HEK293T (cell line): ENCODE results near the gene CFAP92.

Experiments
- CTCF ChIA-PET: fragments of 350-600 bp; formaldehyde crosslinking; extraction: SDS; loops from one replicate; lab custom pipeline; 2021; ENCODE audit warnings: antibody characterized with exemption, inconsistent platforms; lab: Yijun Ruan, JAX
- POLR2A ChIA-PET: fragments of 350-600 bp; formaldehyde crosslinking; extraction: SDS; loops from one replicate; lab custom pipeline; 2020; ENCODE audit warnings: antibody characterized with exemption, inconsistent platforms; lab: Yijun Ruan, JAX
- DNase-seq: peaks from one replicate; pipeline ENCODE4 v3.0.0; 2012; ENCODE audit warnings: mixed read lengths; ENCODE audit errors: extremely low spot score
- ARNT ChIP-seq: fragments of 450-650 bp; IDR thresholded peaks from 2 replicates; pipeline ENCODE4 v1.6.1; 2017; ENCODE audit warnings: mild to moderate bottlenecking
- BHLHE40 ChIP-seq: fragments of 450-650 bp; IDR thresholded peaks from 2 replicates; pipeline ENCODE4 v1.6.1; 2016; ENCODE audit warnings: mild to moderate bottlenecking, moderate library complexity, borderline replicate concordance
- CTBP1 ChIP-seq: fragments of 450-650 bp; IDR thresholded peaks from 2 replicates; pipeline ENCODE4 v1.6.1; 2016; ENCODE audit warnings: borderline replicate concordance
- ELF4 ChIP-seq: fragments of 450-650 bp; IDR thresholded peaks from 2 replicates; pipeline ENCODE4 v1.6.1; 2017; ENCODE audit warnings: antibody characterized with exemption
- FOXA1 ChIP-seq: fragments of 450-650 bp; IDR thresholded peaks from 2 replicates; pipeline ENCODE4 v1.6.1; 2016; ENCODE audit warnings: mild to moderate bottlenecking
- FOXK2 ChIP-seq: fragments of 450-650 bp; IDR thresholded peaks from 2 replicates; pipeline ENCODE4 v1.6.1; 2016; ENCODE audit warnings: mild to moderate bottlenecking
- FOXM1 ChIP-seq: fragments of 450-650 bp; IDR thresholded peaks from 2 replicates; pipeline ENCODE4 v1.6.1; 2017; ENCODE audit warnings: mild to moderate bottlenecking, borderline replicate concordance
- HDGF ChIP-seq: fragments of 450-650 bp; IDR thresholded peaks from 2 replicates; pipeline ENCODE4 v1.6.1; 2017; ENCODE audit warnings: antibody characterized with exemption, borderline replicate concordance
- L3MBTL2 ChIP-seq: fragments of 450-650 bp; conservative IDR thresholded peaks from 2 replicates; pipeline ENCODE4 v1.6.1; 2016; ENCODE audit warnings: mild to moderate bottlenecking
- LEF1 ChIP-seq: fragments of 450-650 bp; IDR thresholded peaks from 2 replicates; pipeline ENCODE4 v1.6.1; 2017; ENCODE audit warnings: mild to moderate bottlenecking, borderline replicate concordance
- NFRKB ChIP-seq: fragments of 450-650 bp; IDR thresholded peaks from 2 replicates; pipeline ENCODE4 v1.6.1; 2016; ENCODE audit warnings: mild to moderate bottlenecking, moderate library complexity
- PKNOX1 ChIP-seq: fragments of 450-650 bp; IDR thresholded peaks from 2 replicates; pipeline ENCODE4 v1.6.1; 2016
- SP1 ChIP-seq: fragments of 450-650 bp; IDR thresholded peaks from 2 replicates; pipeline ENCODE4 v1.6.1; 2017
- SUZ12 ChIP-seq: fragments of 450-650 bp; IDR thresholded peaks from 2 replicates; pipeline ENCODE4 v1.6.1; 2016; ENCODE audit warnings: mild to moderate bottlenecking
- TARDBP ChIP-seq: fragments of 450-650 bp; IDR thresholded peaks from 2 replicates; pipeline ENCODE4 v1.6.1; 2016
- ZNF384 ChIP-seq: fragments of 450-650 bp; IDR thresholded peaks from 2 replicates; pipeline ENCODE4 v1.6.1; 2016

The CFAP92 gene

GRCh38 chr3:129014148-129014547, 20.3 kb upstream of the CFAP92 start:
- POLR2A ChIA-PET = interaction anchor here (0.9 kb wide), 1 partner anchor 12 kb away, joined by 3 read pairs; no protein-coding TSS in a partner anchor
- CTCF ChIA-PET = interaction anchor here (0.6 kb wide), 1 partner anchor 39 kb away, joined by 3 read pairs; no protein-coding TSS in a partner anchor
- no peak for DNase-seq
- TF ChIP-seq TARDBP (no peak), BHLHE40 (no peak), NFRKB (no peak)

- TF ChIP-seq BHLHE40 = no peak
- TF ChIP-seq L3MBTL2 = peak; percentile 82
- peak; percentile 44 for DNase-seq
- POLR2A ChIA-PET = no interaction called here
- CTCF ChIA-PET = no interaction called here
Measured at GRCh38 chr3:129013491-129013891, 19.6 kb upstream of the CFAP92 start.

- ChIA-PET CTCF (no interaction called here), POLR2A (no interaction called here)
- TF ChIP-seq FOXK2 (no peak), ELF4 (no peak), HDGF (no peak), LEF1 (no peak), FOXA1 (no peak), NFRKB (no peak), ZNF384 (no peak), BHLHE40 (no peak), ARNT (no peak)
- no peak for DNase-seq
Measured at GRCh38 chr3:129010310-129010956, 16.6 kb upstream of the CFAP92 start.

GRCh38 chr3:129009266-129009665, 15.4 kb upstream of the CFAP92 start:
- ChIA-PET POLR2A (interaction anchor here (1.0 kb wide), 1 partner anchor 18 kb away, joined by 3 read pairs; no protein-coding TSS in a partner anchor), CTCF (no interaction called here)
- TF ChIP-seq LEF1 (no peak), FOXK2 (no peak), ZNF384 (no peak)
- no peak for DNase-seq

GRCh38 chr3:129007792-129008191, 13.9 kb upstream of the CFAP92 start:
- POLR2A ChIA-PET = interaction anchor here (0.8 to 1.3 kb wide), 2 partner anchors 14 to 19 kb away, joined by 3 to 4 read pairs; partner anchors contain the start of gene CFAP92
- TF ChIP-seq ZNF384 = no peak
- no peak for TF ChIP-seq SP1
- TF ChIP-seq BHLHE40 = no peak
- no peak for TF ChIP-seq LEF1
- no peak for TF ChIP-seq ELF4
- TF ChIP-seq NFRKB = no peak
- TF ChIP-seq L3MBTL2 = no peak
- TF ChIP-seq FOXK2 = no peak
- TF ChIP-seq FOXM1 = no peak
- TF ChIP-seq PKNOX1 = no peak
- TF ChIP-seq FOXA1 = no peak
- TF ChIP-seq CTBP1 = no peak
- no peak for TF ChIP-seq ARNT
- no peak for TF ChIP-seq HDGF
- no peak for TF ChIP-seq SUZ12
- no peak for DNase-seq
- CTCF ChIA-PET = no interaction called here

GRCh38 chr3:129006864-129007263, 13.0 kb upstream of the CFAP92 start:
- ChIA-PET POLR2A (interaction anchor here (0.8 kb wide), 1 partner anchor 13 kb away, joined by 3 read pairs; the partner anchor contains the start of gene CFAP92), CTCF (no interaction called here)
- no peak for TF ChIP-seq FOXM1
- TF ChIP-seq L3MBTL2 = no peak
- no peak for TF ChIP-seq ZNF384
- no peak for TF ChIP-seq LEF1
- no peak for TF ChIP-seq ELF4
- no peak for TF ChIP-seq FOXA1
- no peak for TF ChIP-seq TARDBP
- no peak for TF ChIP-seq ARNT
- no peak for TF ChIP-seq HDGF
- DNase-seq = no peak

- CTCF ChIA-PET = interaction anchor here (0.6 kb wide), 1 partner anchor 370 kb away, joined by 5 read pairs; no protein-coding TSS in a partner anchor
- POLR2A ChIA-PET = no interaction called here
- no peak for DNase-seq
- TF ChIP-seq PKNOX1 = no peak
- TF ChIP-seq HDGF = no peak
- TF ChIP-seq BHLHE40 = no peak
- no peak for TF ChIP-seq ZNF384
- no peak for TF ChIP-seq SUZ12
- TF ChIP-seq SP1 = no peak
- TF ChIP-seq FOXK2 = no peak
- TF ChIP-seq ELF4 = no peak
- TF ChIP-seq ARNT = no peak
Measured at GRCh38 chr3:129005526-129006303, 11.8 kb upstream of the CFAP92 start.
